ENCODE data around the gene RNF175.

DNA sequence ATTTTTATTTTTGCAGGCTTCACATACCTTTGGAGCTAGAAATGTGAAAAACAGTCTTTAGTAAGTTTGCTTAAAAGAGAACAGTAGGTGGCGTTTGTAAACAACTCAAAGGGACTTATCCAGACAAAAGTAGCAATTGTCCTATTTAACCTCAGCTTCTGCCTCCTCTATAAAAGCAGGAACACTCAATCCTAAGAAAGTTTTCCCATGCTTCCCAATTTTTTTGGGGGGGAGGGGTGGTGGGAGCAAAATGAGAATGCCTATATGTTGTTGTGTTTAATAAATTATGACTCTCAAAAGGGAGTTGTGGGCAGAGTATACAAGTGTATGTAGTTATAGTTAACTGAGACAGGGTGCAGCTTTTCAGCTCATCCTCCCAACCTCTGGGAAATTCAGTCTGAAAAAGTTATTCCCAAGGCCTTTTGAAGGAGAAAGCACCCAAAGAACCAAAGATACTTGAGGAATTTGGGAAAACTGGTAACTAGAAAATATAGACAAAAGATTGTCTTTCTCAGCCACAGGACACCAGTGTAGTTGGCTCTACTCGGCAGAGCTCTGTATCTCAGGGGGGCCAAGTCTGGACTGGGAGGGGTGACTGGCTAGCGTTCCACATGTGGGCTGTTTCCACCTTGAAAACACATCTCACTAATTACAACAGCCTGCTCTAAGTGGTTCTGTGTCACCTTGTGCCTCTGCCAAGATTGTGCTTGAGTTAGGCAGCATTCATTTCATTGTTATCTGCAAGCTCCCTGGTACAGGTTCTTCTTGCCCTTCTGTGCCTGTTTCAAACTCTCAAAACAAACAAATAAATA, 26.3 kb upstream of the RNF175 start:
- TF ChIP-seq, protein P1, sequence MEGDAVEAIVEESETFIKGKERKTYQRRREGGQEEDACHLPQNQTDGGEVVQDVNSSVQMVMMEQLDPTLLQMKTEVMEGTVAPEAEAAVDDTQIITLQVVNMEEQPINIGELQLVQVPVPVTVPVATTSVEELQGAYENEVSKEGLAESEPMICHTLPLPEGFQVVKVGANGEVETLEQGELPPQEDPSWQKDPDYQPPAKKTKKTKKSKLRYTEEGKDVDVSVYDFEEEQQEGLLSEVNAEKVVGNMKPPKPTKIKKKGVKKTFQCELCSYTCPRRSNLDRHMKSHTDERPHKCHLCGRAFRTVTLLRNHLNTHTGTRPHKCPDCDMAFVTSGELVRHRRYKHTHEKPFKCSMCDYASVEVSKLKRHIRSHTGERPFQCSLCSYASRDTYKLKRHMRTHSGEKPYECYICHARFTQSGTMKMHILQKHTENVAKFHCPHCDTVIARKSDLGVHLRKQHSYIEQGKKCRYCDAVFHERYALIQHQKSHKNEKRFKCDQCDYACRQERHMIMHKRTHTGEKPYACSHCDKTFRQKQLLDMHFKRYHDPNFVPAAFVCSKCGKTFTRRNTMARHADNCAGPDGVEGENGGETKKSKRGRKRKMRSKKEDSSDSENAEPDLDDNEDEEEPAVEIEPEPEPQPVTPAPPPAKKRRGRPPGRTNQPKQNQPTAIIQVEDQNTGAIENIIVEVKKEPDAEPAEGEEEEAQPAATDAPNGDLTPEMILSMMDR (conservative IDR thresholded peaks at IDR 0.05): peak; percentile 53; the same call in 1 of the 2 replicates
- TF ChIP-seq EZH2 (IDR thresholded peaks at IDR 0.05; ENCODE audit: low read depth): no peak
